A549 treated with RU486 at 1 μM for 4 hours (cell line): ENCODE data around the gene REXO1. TPM values are rescaled to one million over a fixed set of nuclear protein-coding genes. Genes with fewer than 3 reads are reported as not detected.

Experiments
- total RNA-seq: library from RNA; stranded (reverse); fragments of 200-300 nt; extraction: Qiagen RNA extraction; gene quantifications from 5 replicates; pipeline ENCODE4 v1.2.3, GENCODE V29; 2022; ENCODE audit warnings: low read depth

Gene REXO1
- 15.7 to 24.2 TPM (median 21.6 TPM) in 5 replicates for total RNA-seq

GRCh38 chr19:1848399-1849131, at the start of gene REXO1:
Gene REXO1 (minus strand): TSS chr19:1848483. CDS start chr19:1848358, 125 bp downstream.

GRCh38 chr19:1885398-1886119, 37.3 kb upstream of the REXO1 start, which contains the start of gene ABHD17A:
Gene ABHD17A (minus strand): TSS chr19:1885496. CDS start chr19:1881566, 3,930 bp downstream.

GRCh38 chr19:1863328-1863637, 15.0 kb upstream of the REXO1 start, which contains the start of gene KLF16:
Gene KLF16 (minus strand): TSS chr19:1863579. CDS start chr19:1863497, 82 bp downstream.

GRCh38 chr19:1811942-1812425, 36.3 kb downstream of the REXO1 start, which contains the start of gene ATP8B3:
Gene ATP8B3 (minus strand): TSS chr19:1812276. CDS start chr19:1811736, 540 bp downstream.

Other genes with a start within 250 kb of the REXO1 start
- 93.4 to 214 TPM (median 164 TPM) in 5 replicates for gene UQCR11, start 243.0 kb downstream of the REXO1 start, total RNA-seq
- 45.9 to 72.5 TPM (median 61.9 TPM) in 5 replicates for gene TCF3, start 195.9 kb downstream of the REXO1 start, total RNA-seq
- not detected in 5 replicates for gene ONECUT3, start 95.0 kb downstream of the REXO1 start, total RNA-seq
- 1.8 to 3.8 TPM (median 2.6 TPM) in 5 replicates for gene ATP8B3, start 36.2 kb downstream of the REXO1 start, total RNA-seq
- 13.9 to 32.7 TPM (median 26.1 TPM) in 5 replicates for gene KLF16, start 15.1 kb upstream of the REXO1 start, total RNA-seq
- gene ABHD17A, start 37.0 kb upstream of the REXO1 start, total RNA-seq = 18.9 to 40.1 TPM (median 36.1 TPM) in 5 replicates
- 2.8 to 6.5 TPM (median 5.9 TPM) in 5 replicates for gene ADAT3, start 56.9 kb upstream of the REXO1 start, total RNA-seq
- 48.8 to 70.6 TPM (median 53.4 TPM) in 5 replicates for gene SCAMP4, start 56.9 kb upstream of the REXO1 start, total RNA-seq
- 34.0 to 52.7 TPM (median 45.9 TPM) in 5 replicates for gene CSNK1G2, start 92.7 kb upstream of the REXO1 start, total RNA-seq
- gene BTBD2, start 167.2 kb upstream of the REXO1 start, total RNA-seq = 29.0 to 46.4 TPM (median 39.8 TPM) in 5 replicates
- 31.0 to 59.6 TPM (median 51.3 TPM) in 5 replicates for gene MKNK2, start 202.8 kb upstream of the REXO1 start, total RNA-seq
- gene MOB3A, start 247.8 kb upstream of the REXO1 start, total RNA-seq = 8.8 to 11.4 TPM (median 9.8 TPM) in 5 replicates
- gene IZUMO4, start 248.4 kb upstream of the REXO1 start, total RNA-seq = 0.17 to 0.66 TPM (median 0.41 TPM) in 5 replicates